Neutrophil (primary cell): ENCODE data around the gene IMPDH2.
A peak's percentile ranks its signal among the peaks of the same experiment; 100 is the strongest.

Source experiments
- H3K27ac ChIP-seq: fragments of 200-600 bp; sonication (generic); 2 replicates; pipeline ENCODE4 v1.5.1; 2016; ENCODE audit warnings: mild to moderate bottlenecking, moderate library complexity
- H3K27me3 ChIP-seq: fragments of 200-600 bp; sonication (generic); 2 replicates; pipeline ENCODE4 v1.6.0; 2016; ENCODE audit warnings: mild to moderate bottlenecking
- H3K36me3 ChIP-seq: fragments of 200-600 bp; sonication (generic); 2 replicates; pipeline ENCODE4 v1.5.1; 2017
- H3K4me1 ChIP-seq, 2 experiments: fragments of 200-600 bp in 1 of 2; sonication (generic) in 1 of 2; 1 replicate in 1 of 2; 2 replicates in 1 of 2; pipeline versions ENCODE4 v1.5.1 to v1.6.1; 2013 to 2016; ENCODE audit warnings: low read depth in 1 of 2, low read length in 1 of 2, mild to moderate bottlenecking in 1 of 2, moderate library complexity in 1 of 2; ENCODE audit not compliant: control insufficient read depth in 1 of 2, insufficient read depth in 1 of 2
- H3K4me3 ChIP-seq, 2 experiments: fragments of 200-600 bp in 1 of 2; sonication (generic) in 1 of 2; 1 replicate in 1 of 2; 2 replicates in 1 of 2; pipeline ENCODE4 v1.5.1; 2013 to 2016; ENCODE audit warnings: low read depth in 1 of 2, low read length in 1 of 2, mild to moderate bottlenecking in 1 of 2, moderate library complexity in 1 of 2
- H3K9me3 ChIP-seq: fragments of 200-600 bp; sonication (generic); 2 replicates; pipeline ENCODE4 v1.5.1; 2016
- CTCF ChIP-seq: fragments of 200-600 bp; sonication (generic); IDR thresholded peaks from 2 replicates; pipeline ENCODE4 v1.5.1; 2016; ENCODE audit warnings: antibody characterized with exemption

The IMPDH2 gene

DNA sequence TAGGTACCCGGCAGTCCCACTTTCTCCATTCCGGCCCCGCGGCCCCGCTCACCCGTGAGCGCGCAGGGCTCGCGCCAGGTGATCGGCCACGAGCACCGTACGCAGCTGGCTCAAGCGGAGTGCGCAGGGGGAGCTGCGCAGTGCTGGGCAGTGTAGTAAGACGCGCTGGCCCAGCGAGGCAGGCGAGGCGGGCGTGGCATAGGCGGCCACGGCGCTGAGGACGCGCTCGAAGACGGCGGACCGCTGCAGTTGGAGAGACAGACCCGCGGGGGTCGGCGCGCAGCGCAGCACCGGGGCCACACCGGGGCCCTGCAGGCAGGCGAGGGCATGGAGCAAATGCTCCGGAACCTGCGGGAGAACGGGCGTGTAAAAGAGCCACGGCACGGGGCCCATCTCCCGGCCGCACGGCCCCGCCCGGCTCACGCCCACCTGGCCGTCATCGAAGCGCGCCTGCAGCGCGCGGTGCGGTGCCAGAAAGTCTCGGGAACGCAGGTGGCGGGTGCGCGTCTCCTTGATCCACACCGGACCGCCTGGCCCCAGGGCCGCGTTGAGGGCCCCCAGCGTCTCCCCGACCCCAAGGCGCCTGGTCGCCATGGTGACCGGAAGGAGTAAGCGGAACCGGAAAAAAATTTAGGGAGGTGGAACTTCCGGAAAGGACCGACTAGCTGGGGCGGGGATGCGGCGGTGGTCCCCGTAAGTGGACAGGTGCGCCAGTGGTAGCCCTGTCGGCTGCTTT lies 11.1 kb downstream of the IMPDH2 start, which contains the start of gene DALRD3:
TSS of gene DALRD3 (minus strand) at position 610 of the 736 bp plus-strand sequence. CDS start at position 594, 16 bp downstream.
- Histone ChIP-seq H3K9me3 (no peaks in the 10 kb centered on the region), H3K27ac (peak within 1 kb of the TSS; percentile 99), H3K36me3 (peaks cover 23% of the 10 kb centered on the region), H3K27me3 (no peaks in the 10 kb centered on the region), H3K4me3 (peak within 1 kb of the TSS; percentile 97 to 99), H3K4me1 (peaks cover 46 to 50% of the 10 kb centered on the region in 2 experiments)
- no peak for TF ChIP-seq CTCF

DNA sequence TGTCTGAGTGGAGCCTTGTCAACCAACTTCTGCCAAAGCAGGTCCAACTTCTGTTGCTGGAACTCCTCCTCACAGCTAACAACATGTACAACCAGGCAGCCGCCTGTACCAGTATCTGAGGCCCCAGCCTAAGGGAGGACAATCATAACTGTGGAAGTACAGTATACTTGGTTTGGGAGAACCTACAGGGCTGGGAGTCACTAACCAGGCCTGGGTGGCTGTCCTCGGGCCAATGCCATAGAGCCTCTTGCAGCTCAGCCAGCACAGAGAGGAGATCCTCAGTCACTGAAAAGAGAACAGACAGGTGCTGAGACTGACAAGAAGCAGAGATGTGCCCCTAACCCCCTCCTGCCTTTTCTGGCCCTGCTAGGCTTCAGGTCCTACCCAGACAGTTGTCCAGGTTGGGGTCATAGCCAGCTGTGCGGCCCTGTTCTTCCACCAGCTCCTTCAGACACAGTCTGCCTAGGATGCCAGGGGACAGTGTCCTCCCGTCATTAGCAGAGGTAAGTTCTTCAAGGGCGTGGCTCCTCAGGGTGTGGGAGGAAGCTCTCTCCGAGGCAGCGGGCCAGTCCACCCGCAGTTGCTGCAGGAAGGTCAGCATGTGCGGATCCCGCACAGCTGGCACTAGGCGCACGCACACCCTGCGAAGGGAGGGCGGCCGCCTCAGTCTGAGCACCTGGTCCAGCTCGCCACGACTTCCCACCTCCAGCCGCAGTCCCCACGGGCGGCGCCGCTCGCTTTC lies 11.8 kb downstream of the IMPDH2 start:
- peak overlapping the region; percentile 97 to 99 for H3K4me3 ChIP-seq
- no peaks in the 10 kb centered on the region for H3K9me3 ChIP-seq
- no peaks in the 10 kb centered on the region for H3K27me3 ChIP-seq
- peak overlapping the region; percentile 99 for H3K27ac ChIP-seq
- no peak for TF ChIP-seq CTCF
- peaks cover 39 to 43% of the 10 kb centered on the region in 2 experiments for H3K4me1 ChIP-seq
- peaks cover 28% of the 10 kb centered on the region for H3K36me3 ChIP-seq

DNA sequence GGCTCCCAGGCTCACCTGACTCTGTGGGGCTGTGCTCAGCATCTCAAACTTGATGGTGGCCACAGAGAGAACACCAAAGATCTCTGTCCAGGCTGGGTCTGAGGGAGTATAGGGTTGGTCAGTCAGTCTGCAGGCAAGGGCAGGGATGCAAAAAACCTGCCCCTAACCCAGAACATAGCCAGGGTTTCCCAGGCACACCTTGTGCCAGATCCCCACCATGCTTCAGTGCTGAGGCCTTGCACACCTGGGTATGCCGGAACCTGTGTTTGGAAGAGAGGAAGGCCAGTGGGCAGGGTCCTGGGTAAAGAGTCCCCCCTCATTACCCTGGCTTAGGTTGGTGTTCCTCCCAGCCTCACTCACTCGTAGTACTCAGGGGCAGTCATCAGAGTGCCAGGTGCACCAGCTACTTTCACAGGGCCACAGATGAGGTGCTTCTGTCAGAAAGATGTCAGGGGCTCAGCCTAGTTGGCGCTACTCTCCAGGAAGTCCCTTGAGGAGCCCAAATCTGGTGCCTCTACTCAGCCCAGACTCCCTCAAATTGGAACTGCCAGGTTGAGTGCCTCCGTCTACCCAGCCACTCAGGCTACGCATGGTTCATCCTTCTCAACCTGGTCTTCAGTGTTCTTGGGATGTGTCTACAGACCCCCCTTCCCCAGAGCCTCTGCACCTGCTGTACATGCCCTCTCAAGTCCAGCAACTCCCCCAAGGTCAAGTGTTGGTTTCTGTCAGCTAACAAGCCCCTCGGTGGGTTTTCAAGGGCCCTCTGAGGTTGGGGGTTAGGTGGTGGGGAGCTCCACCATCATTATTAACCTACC lies 12.6 kb downstream of the IMPDH2 start:
- no peaks in the 10 kb centered on the region for H3K27me3 ChIP-seq
- H3K9me3 ChIP-seq: no peaks in the 10 kb centered on the region
- H3K4me1 ChIP-seq: peaks cover 37 to 41% of the 10 kb centered on the region in 2 experiments
- TF ChIP-seq CTCF: no peak
- H3K4me3 ChIP-seq: no peak overlapping the region
- H3K27ac ChIP-seq: peak overlapping the region; percentile 99
- H3K36me3 ChIP-seq: peaks cover 35% of the 10 kb centered on the region

DNA sequence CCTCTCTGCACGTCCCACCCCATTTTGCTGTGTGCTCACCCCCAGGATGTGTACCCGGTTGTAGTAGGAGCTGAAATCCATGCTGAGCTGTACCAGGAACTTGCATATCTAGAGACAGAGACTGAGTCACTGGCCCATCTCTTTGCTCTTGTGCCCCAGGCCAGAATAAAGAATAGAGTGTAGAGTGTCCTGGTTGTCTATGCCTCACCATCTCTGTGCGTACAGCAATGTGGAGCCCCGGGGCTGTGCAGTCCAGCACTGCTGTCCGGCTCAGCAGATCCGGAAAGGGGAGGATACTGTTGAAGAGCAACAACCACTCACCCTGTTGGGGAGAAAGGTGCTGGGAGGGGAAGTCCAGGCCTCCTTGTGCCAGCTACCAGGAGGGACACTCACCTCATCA lies 13.4 kb downstream of the IMPDH2 start:
- no peak for TF ChIP-seq CTCF
- Histone ChIP-seq H3K4me1 (peaks cover 37% of the 10 kb centered on the region in 2 experiments), H3K9me3 (no peaks in the 10 kb centered on the region), H3K27me3 (no peaks in the 10 kb centered on the region), H3K4me3 (no peak overlapping the region), H3K36me3 (peaks cover 37% of the 10 kb centered on the region), H3K27ac (peak overlapping the region; percentile 6)

DNA sequence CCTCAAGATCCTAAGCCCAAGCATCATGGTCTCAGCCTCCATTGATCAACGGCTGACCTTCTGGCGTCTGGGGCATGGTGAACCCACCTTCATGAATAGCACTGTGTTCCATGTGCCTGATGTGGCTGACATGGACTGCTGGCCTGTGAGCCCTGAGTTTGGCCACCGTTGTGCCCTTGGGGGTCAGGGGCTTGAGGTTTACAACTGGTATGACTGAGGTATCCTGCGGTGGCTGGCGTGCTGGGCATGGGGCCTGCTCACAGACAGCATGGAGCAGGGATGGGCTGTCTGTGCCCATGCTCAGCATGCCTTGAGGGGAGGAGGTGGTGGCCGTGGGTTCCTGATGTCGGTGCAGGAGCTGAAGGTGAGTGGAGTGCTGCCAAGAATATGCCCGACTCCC lies 14.1 kb downstream of the IMPDH2 start:
- no peak overlapping the region for H3K4me3 ChIP-seq
- H3K27ac ChIP-seq: no peak overlapping the region
- peaks cover 37% of the 10 kb centered on the region for H3K36me3 ChIP-seq
- TF ChIP-seq CTCF: no peak
- H3K27me3 ChIP-seq: no peaks in the 10 kb centered on the region
- peaks cover 30% of the 10 kb centered on the region in 2 experiments for H3K4me1 ChIP-seq
- no peaks in the 10 kb centered on the region for H3K9me3 ChIP-seq
